Activated CD4-positive, alpha-beta T cell treated with anti-CD3 and anti-CD28 coated beads for 36 hours (primary cell): ENCODE results near the gene ITGA11. TPM values are rescaled to one million over a fixed set of nuclear protein-coding genes. Genes with fewer than 3 reads are reported as not detected.

Experiments used
- ATAC-seq: fragments of 200-7000 bp; cut with Tn5 transposase; one replicate; pipeline ENCODE4 v1.10.0; 2021; ENCODE audit warnings: mild to moderate bottlenecking, moderate library complexity
- CTCF ChIA-PET: fragments of 350-600 bp; sonication (Branson Sonifier 250); formaldehyde crosslinking; loops from one replicate; lab custom pipeline; 2021; ENCODE audit warnings: antibody characterized with exemption; lab: Charles Lee
- POLR2A ChIA-PET: fragments of 350-600 bp; sonication (Branson Sonifier 250); formaldehyde crosslinking; loops from one replicate; lab custom pipeline; 2021; ENCODE audit warnings: antibody characterized with exemption, inconsistent platforms; lab: Charles Lee
- DNase-seq: peaks from one replicate; pipeline ENCODE4 v3.0.0-alpha.2; 2020
- H3K27ac Mint-ChIP-seq: one replicate; pipeline ENCODE4 v1.8.0; 2021; ENCODE audit warnings: mixed read lengths
- H3K27me3 Mint-ChIP-seq: one replicate; pipeline ENCODE4 v1.8.0; 2021; ENCODE audit warnings: mixed read lengths
- H3K36me3 Mint-ChIP-seq: one replicate; pipeline ENCODE4 v1.8.0; 2021; ENCODE audit warnings: low read depth, mixed read lengths
- H3K4me1 Mint-ChIP-seq: one replicate; pipeline ENCODE4 v1.8.0; 2021; ENCODE audit warnings: mixed read lengths
- H3K4me3 Mint-ChIP-seq: one replicate; pipeline ENCODE4 v1.8.0; 2021; ENCODE audit warnings: mild to moderate bottlenecking, moderate library complexity, mixed read lengths
- H3K9me3 Mint-ChIP-seq: one replicate; pipeline ENCODE4 v1.8.0; 2021; ENCODE audit warnings: low read depth, mixed read lengths
- intact Hi-C, 2 experiments: fragments of 100-400 bp; cut with DNase I in 1 of 2; cut with micrococcal nuclease in 1 of 2; formaldehyde crosslinking; loops; one replicate each; pipeline versions ENCODE4 v1.14.2 to v1.15.1; 2022 to 2024; cut with DNase I, micrococcal nuclease
- total RNA-seq, 2 experiments: library from RNA; stranded (reverse); gene quantifications; one replicate each; pipeline ENCODE4 v1.2.3, GENCODE V29; 2021

Gene ITGA11
- total RNA-seq, 2 experiments from 2014 or later, result 2.9 to 3.2 TPM

DNA sequence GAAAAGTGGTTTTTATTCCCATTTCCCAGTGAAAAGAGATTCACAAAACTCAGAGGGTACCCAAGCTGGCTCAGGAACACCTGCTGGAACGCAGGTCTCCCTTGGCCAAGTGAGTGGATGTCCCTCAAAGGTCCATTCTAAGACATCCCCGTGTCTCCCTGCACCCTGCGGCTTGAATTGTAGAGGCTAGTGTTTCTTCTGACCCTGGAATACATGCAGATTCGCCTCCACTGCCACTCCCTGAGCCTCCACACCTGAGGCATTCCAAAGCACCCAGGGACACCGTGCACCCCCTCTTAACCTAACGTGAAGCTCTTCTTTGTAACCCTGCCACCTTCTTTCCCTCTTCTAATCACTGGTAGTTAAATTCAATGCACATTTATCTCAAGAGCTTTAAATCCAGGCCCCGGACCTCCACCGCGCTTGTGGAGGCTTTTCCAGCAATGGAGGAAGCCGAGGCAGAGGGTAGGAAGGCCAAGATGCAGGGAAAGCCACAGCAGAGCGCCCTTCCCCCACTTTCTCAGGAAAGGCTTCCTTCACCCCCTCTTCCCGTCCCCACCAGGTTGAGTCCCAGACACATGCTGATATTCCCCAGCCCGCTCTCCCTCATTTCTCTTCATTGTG lies 590 bp upstream of the ITGA11 start:
- intact Hi-C loops, result no loop called here
- CTCF ChIA-PET, result interaction anchor here (1.2 kb wide), 1 partner anchor 9 kb away, joined by 3 read pairs; no protein-coding TSS in a partner anchor
- Mint-ChIP-seq H3K27ac (no peak overlapping the region), H3K4me1 (peaks cover 2% of the 10 kb centered on the region), H3K27me3 (peaks cover 37% of the 10 kb centered on the region), H3K4me3 (no peak overlapping the region), H3K9me3 (no peaks in the 10 kb centered on the region), H3K36me3 (no peaks in the 10 kb centered on the region)
- POLR2A ChIA-PET, result no interaction called here
- DNase-seq (no peak), ATAC-seq (no peak)

DNA sequence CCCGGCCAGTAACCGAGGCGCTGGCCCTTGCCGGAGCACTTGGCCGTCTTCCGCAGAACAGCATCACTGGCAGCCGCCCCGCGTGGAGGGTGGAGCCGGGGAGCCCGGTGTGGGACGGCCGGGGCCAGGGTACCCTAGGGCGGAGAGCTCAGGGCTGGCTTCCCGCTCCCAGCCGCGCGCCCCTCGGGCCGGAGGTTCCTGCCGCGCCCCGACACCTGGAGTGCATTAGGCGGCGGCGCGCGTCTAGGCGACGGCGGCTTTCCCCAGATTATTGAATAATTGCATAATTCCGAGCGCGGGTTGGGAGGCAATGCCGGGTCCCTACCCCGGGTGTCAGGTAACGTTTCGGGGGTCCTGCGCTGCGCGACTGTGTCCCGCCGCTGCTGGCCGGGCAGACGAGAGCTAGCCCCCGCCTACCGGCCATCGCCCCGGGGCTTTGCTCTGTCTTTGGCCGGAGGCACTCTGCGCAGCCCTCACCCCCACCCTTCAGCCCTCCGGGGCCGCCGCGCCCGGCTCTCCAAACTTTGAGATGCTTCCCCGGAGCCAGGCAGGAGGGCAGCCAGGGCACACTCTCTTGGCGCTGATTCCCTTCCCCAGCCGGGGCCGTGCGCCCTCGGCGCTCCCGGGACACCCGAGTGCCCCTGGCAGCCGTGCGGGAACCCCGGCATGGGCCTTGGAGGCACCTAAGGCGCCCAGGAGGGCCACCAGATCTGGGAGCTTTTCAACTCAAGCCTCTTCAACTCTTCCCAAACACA lies 749 bp downstream of the ITGA11 start:
- POLR2A ChIA-PET, result no interaction called here
- Mint-ChIP-seq H3K27ac (no peak overlapping the region), H3K4me3 (no peak overlapping the region), H3K4me1 (peaks cover 2% of the 10 kb centered on the region), H3K27me3 (peaks cover 30% of the 10 kb centered on the region), H3K36me3 (no peaks in the 10 kb centered on the region), H3K9me3 (no peaks in the 10 kb centered on the region)
- no peak for ATAC-seq
- intact Hi-C loops, result no loop called here
- CTCF ChIA-PET, result interaction anchor here (1.2 kb wide), 1 partner anchor 7 kb away, joined by 3 read pairs; no protein-coding TSS in a partner anchor
- DNase-seq, result no peak

DNA sequence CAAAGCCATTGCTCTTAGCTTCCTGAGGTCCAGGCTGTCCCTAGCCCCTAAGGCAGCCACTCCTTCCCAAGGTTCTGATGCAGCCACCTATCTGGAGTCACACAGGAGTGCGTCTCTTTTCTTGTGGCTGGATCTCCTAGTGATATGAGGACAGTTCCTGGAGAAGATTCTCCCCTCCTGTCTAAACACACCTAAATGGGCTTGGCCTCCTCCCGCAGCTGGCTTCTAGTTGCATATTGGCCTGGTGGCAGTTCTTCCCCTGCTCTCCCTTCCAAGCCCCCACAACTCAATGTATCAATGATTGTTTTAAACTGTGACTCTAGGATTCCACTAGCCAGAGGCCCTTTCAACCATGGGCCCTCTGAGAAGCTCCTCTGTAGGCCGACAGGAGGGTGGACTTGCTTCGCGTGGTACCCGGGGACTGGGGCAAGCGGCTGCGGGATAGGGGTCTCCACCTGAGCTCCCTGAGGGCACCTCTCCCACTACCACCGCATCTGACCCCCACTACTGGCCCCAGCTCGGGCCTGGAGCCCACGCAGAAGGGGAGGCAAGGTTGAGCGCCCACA lies 1.4 kb downstream of the ITGA11 start:
- no peak overlapping the region for H3K4me3 Mint-ChIP-seq
- POLR2A ChIA-PET, result no interaction called here
- CTCF ChIA-PET, result interaction anchor here (0.7 kb wide), 1 partner anchor 193 kb away, joined by 3 read pairs; no protein-coding TSS in a partner anchor
- H3K9me3 Mint-ChIP-seq, result no peaks in the 10 kb centered on the region
- DNase-seq (no peak), ATAC-seq (no peak)
- H3K36me3 Mint-ChIP-seq, result no peaks in the 10 kb centered on the region
- H3K4me1 Mint-ChIP-seq, result peaks cover 2% of the 10 kb centered on the region
- H3K27me3 Mint-ChIP-seq, result peaks cover 30% of the 10 kb centered on the region
- H3K27ac Mint-ChIP-seq, result no peak overlapping the region
- intact Hi-C loops, result no loop called here

DNA sequence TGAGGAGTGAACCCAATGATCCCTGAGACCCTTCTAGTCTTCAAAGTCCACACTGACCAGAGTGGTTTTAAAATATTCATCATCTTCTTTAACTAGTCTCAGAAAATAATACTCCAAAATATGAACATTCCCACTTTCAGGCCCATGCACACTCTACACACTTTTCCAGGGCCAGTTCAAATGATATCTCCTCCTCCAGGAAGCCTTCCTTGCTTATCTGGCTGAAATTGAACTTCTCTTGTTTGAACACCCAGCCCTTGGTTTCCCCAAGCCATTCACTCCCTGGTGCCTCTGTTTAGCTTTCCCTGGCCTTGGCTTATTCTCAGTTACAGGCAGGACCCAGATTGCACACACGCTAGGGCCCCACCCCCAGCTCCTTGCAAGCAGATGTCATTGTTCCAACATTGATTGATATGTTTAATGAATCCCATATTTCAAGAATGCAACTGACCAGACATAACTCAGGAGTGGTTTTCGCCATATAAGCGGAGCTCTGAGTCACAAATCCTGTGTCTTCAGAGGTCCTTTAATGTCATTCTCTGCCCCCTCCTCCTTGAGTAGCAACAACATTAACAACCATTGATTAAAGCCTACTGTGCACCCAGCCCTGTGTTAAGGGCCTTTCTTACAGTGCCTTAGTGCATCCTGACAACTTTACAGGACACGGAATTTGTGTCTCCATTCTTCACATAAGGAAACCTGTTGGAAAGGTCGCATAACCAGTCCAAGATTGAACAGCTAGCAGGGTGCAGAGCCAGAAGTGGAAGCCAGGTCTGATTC lies 2.1 kb downstream of the ITGA11 start:
- CTCF ChIA-PET, result interaction anchor here (0.7 kb wide), 1 partner anchor 194 kb away, joined by 3 read pairs; no protein-coding TSS in a partner anchor
- no peak for DNase-seq
- Mint-ChIP-seq H3K27me3 (peaks cover 30% of the 10 kb centered on the region), H3K36me3 (no peaks in the 10 kb centered on the region), H3K9me3 (no peaks in the 10 kb centered on the region), H3K4me1 (peaks cover 2% of the 10 kb centered on the region), H3K27ac (no peak overlapping the region), H3K4me3 (no peak overlapping the region)
- no peak for ATAC-seq
- POLR2A ChIA-PET, result no interaction called here
- intact Hi-C loops, result no loop called here

DNA sequence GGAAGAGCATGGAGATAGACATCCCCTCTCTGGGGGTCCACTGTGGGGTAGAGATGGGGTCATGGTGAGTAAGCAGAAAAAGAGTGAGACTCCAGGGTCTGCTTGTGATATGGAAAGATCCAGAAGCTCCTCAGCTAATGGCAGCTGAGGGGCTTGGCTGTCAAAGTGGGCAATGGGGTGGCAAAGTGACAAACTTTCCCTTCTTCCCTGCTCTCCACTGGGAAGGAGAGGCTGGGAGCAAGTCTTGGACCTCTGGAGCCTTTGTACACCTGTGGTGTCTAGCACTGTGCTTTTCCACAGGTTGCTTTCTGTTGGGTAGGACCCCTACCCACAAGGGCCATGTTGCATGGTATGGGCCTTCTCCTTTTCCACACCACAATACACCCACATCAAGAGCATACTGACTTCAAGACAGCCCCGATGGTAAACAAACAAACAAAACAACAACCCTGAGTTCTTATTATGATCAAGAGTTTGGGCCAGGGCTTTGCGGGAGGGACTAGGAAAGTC lies 3.5 kb downstream of the ITGA11 start:
- ATAC-seq (no peak), DNase-seq (no peak)
- Mint-ChIP-seq H3K36me3 (no peaks in the 10 kb centered on the region), H3K9me3 (no peaks in the 10 kb centered on the region), H3K4me3 (no peak overlapping the region), H3K4me1 (peaks cover 2% of the 10 kb centered on the region), H3K27me3 (peaks cover 25% of the 10 kb centered on the region), H3K27ac (no peak overlapping the region)
- ChIA-PET POLR2A (no interaction called here), CTCF (no interaction called here)
- intact Hi-C loops, result no loop called here

DNA sequence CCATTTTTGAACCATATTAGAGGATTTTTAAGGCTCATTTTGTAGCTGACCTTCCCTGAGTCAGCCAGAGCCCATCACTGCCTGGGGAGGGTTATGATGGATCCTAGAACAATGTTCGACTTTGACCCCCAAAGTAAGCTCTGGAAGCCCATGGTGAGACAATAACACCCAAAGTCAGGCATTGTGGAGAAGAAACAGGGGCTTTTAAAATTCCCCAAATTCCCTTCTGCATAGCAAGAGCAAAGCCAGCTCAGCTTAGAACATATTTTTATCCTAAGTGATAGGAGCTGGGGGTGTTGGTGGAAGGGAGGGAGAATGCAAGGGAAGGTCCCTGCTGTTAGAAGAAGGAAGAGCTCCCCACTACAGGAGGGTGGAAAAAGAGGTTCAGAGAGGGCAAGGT lies 4.0 kb downstream of the ITGA11 start:
- CTCF ChIA-PET, result interaction anchor here (0.7 kb wide), 1 partner anchor 123 kb away, joined by 3 read pairs; no protein-coding TSS in a partner anchor
- Mint-ChIP-seq H3K27me3 (peaks cover 22% of the 10 kb centered on the region), H3K4me3 (no peak overlapping the region), H3K9me3 (no peaks in the 10 kb centered on the region), H3K4me1 (peaks cover 2% of the 10 kb centered on the region), H3K27ac (no peak overlapping the region), H3K36me3 (no peaks in the 10 kb centered on the region)
- ATAC-seq (no peak), DNase-seq (no peak)
- POLR2A ChIA-PET, result no interaction called here
- intact Hi-C loops, result no loop called here

DNA sequence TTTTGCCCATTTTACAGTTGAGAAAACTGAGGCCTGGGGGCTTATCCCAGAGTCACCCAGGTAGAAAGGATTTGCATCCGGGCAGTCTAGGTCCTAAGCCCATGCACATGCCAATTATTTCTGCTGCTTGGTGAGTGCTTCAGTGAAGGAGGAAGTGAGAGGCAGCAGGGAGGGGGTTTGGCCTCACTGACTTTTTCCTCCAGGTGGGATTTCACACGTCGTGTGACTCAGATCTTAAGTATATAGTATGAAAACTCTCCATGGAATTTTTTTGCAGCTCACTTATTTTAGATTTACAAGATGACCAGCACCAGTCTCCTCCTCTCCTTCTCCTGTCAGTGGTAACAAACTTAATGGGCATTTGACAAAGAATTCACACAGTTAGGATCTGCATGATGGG lies 4.6 kb downstream of the ITGA11 start:
- ChIA-PET POLR2A (no interaction called here), CTCF (interaction anchor here (0.7 kb wide), 1 partner anchor 124 kb away, joined by 3 read pairs; no protein-coding TSS in a partner anchor)
- no peak overlapping the region for H3K4me3 Mint-ChIP-seq
- no peak overlapping the region for H3K27ac Mint-ChIP-seq
- ATAC-seq (no peak), DNase-seq (no peak)
- no peaks in the 10 kb centered on the region for H3K4me1 Mint-ChIP-seq
- H3K36me3 Mint-ChIP-seq, result no peaks in the 10 kb centered on the region
- peaks cover 16% of the 10 kb centered on the region for H3K27me3 Mint-ChIP-seq
- intact Hi-C loops, result no loop called here
- H3K9me3 Mint-ChIP-seq, result no peaks in the 10 kb centered on the region

DNA sequence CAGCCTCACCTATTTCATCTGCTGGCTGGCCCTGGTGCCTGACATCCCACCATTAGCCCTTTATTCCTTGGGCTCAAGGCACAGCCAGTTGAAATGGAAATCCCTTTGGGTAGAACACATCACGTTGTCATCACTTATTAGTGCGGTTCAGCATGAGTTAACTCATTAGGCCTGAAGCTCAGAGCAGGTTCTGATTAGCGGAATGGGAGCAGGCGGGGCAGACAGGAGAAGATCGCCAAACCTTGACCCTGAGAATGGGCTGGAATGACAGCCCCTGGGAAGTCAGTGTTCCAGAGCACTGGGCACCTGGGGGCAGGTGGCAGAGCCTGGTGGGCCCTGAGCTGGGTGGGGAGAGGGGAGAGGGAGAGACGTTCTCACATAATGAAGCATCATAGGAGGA lies 5.8 kb downstream of the ITGA11 start:
- ChIA-PET CTCF (no interaction called here), POLR2A (no interaction called here)
- H3K9me3 Mint-ChIP-seq, result no peaks in the 10 kb centered on the region
- ATAC-seq (no peak), DNase-seq (no peak)
- intact Hi-C loops, result no loop called here
- H3K27ac Mint-ChIP-seq, result no peak overlapping the region
- no peaks in the 10 kb centered on the region for H3K36me3 Mint-ChIP-seq
- H3K27me3 Mint-ChIP-seq, result peaks cover 12% of the 10 kb centered on the region
- no peaks in the 10 kb centered on the region for H3K4me1 Mint-ChIP-seq
- H3K4me3 Mint-ChIP-seq, result no peak overlapping the region

DNA sequence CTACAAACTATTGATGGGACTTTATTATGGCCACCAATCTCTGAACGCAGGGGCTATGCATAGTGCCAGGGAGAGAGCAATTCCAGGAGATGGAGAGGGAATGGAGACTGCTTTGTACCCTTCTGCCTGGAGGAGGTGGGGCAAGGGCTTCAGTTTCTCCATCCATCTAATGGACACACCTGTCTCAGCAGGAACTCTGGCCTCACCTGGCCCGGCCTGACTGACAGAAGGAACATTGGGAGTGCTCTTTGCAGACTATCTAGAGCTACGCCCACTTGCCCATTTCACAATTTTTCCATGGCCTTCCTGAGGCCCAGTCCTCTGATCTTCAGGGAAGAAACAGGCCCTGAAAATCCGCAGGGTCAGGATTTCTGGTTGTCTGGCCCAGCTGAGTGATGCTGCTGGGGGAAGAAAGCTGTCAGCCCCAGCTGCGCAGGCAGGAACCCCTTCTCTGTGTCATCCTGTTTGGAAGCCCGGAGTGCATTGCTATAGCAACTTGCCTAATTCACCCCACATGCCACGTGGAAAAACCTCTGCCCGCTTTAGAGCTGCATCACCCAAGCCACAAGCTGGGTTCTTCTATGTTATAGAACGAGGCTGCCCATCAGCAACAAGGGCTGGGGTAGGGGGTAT lies 6.4 kb downstream of the ITGA11 start:
- H3K4me1 Mint-ChIP-seq, result no peaks in the 10 kb centered on the region
- DNase-seq (no peak), ATAC-seq (no peak)
- no peaks in the 10 kb centered on the region for H3K36me3 Mint-ChIP-seq
- intact Hi-C loops, result no loop called here
- H3K27me3 Mint-ChIP-seq, result peaks cover 9% of the 10 kb centered on the region
- H3K9me3 Mint-ChIP-seq, result no peaks in the 10 kb centered on the region
- POLR2A ChIA-PET, result no interaction called here
- H3K4me3 Mint-ChIP-seq, result no peak overlapping the region
- CTCF ChIA-PET, result no interaction called here
- H3K27ac Mint-ChIP-seq, result no peak overlapping the region

DNA sequence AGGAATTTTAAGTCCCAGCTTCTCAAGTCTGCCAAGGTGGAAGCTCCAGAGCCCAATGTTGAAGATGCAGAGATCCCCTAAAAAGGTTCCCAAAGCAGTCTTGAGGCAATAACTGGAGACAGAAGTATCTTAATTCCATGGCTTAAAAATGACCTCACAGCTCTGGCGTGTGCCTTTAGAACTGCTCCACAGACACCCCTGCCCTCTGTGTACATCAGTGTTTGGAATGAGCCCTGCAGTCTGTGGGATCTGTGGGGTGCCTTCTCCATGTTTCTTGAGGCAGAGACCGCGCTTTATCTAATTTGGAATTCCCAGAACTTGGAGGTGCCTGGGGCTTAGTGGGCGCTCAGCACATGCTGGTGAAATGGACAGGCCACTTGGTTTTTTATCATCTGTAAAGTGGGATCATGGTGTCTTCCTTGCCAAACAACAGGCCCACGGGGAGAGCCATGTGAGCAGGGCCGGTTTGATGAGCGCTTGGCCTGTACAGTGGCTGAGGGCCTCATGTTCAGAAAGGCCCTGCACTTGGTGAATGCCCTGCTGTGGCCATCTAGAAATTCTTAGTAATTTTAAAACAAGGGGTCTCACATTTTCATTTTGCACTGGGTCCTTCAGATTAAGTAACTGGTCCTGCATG lies 7.1 kb downstream of the ITGA11 start:
- Mint-ChIP-seq H3K4me3 (no peak overlapping the region), H3K9me3 (no peaks in the 10 kb centered on the region), H3K36me3 (no peaks in the 10 kb centered on the region), H3K27ac (no peak overlapping the region), H3K27me3 (peaks cover 4% of the 10 kb centered on the region), H3K4me1 (no peaks in the 10 kb centered on the region)
- intact Hi-C loops, result no loop called here
- DNase-seq (no peak), ATAC-seq (no peak)
- CTCF ChIA-PET, result interaction anchor here (0.6 kb wide), 1 partner anchor 56 kb away, joined by 3 read pairs; no protein-coding TSS in a partner anchor
- POLR2A ChIA-PET, result no interaction called here
